LNCaP clone FGC (cell line): ENCODE results near the gene PPP2R2B.

Source experiments
- DNase-seq: peaks from one replicate; pipeline ENCODE4 v3.0.0-alpha.2; 2011; ENCODE audit warnings: low read depth
- H3K4me3 ChIP-seq: 2 replicates; pipeline ENCODE4 v1.5.1; 2011; ENCODE audit warnings: mild to moderate bottlenecking, low read depth, low read length, control low read depth
- CTCF ChIP-seq: IDR thresholded peaks from 2 replicates; pipeline ENCODE4 v1.5.1; 2012; ENCODE audit warnings: mild to moderate bottlenecking; ENCODE audit not compliant: control insufficient read depth, insufficient read depth; ENCODE audit errors: extremely low read depth

The PPP2R2B gene

GRCh38 chr5:146894753-146895521 lies 16.4 kb upstream of the PPP2R2B start:
- H3K4me3 ChIP-seq, result no peak overlapping the region
- no peak for DNase-seq
- TF ChIP-seq CTCF, result no peak

- DNase-seq, result no peak
- no peak overlapping the region for H3K4me3 ChIP-seq
- no peak for TF ChIP-seq CTCF
Observed at GRCh38 chr5:146893991-146894390, 15.4 kb upstream of the PPP2R2B start.

GRCh38 chr5:146892231-146892630 lies 13.7 kb upstream of the PPP2R2B start:
- no peak overlapping the region for H3K4me3 ChIP-seq
- no peak for DNase-seq
- no peak for TF ChIP-seq CTCF

- H3K4me3 ChIP-seq, result no peak overlapping the region
- no peak for TF ChIP-seq CTCF
- DNase-seq, result no peak
Observed at GRCh38 chr5:146891511-146891910, 13.0 kb upstream of the PPP2R2B start.

- DNase-seq, result no peak
- no peak overlapping the region for H3K4me3 ChIP-seq
- no peak for TF ChIP-seq CTCF
Observed at GRCh38 chr5:146890731-146891440, 12.3 kb upstream of the PPP2R2B start.

GRCh38 chr5:146890066-146890465 lies 11.5 kb upstream of the PPP2R2B start:
- TF ChIP-seq CTCF, result no peak
- H3K4me3 ChIP-seq, result no peak overlapping the region
- DNase-seq, result no peak
